GM18868 (cell line): Measurements from ENCODE around the gene GJE1.
"Not testable (repeated sequence)": the region's sequence is repeated elsewhere in the genome, so short reads cannot be mapped to it uniquely, and the experiment has no call there.

Source experiments
- ATAC-seq: cut with Tn5 transposase; IDR thresholded peaks from one replicate; pipeline ENCODE4 v1.9.1; 2021; ENCODE audit warnings: mild to moderate bottlenecking, moderate library complexity; ENCODE audit not compliant: unreplicated experiment

Gene GJE1

GRCh38 chr6:142132625-142133024, at the start of gene GJE1:
Gene GJE1 (plus strand): TSS chr6:142132925. CDS start chr6:142133159, 234 bp downstream.
- ATAC-seq: no peak

GRCh38 chr6:142087950-142088857, 44.5 kb upstream of the GJE1 start:
- no peak for ATAC-seq

- ATAC-seq: no peak
Measured at GRCh38 chr6:142088858-142089216, 43.9 kb upstream of the GJE1 start.

GRCh38 chr6:142104820-142105219, 27.9 kb upstream of the GJE1 start:
- not testable (repeated sequence) for ATAC-seq

GRCh38 chr6:142110820-142111219, 21.9 kb upstream of the GJE1 start:
- not testable (repeated sequence) for ATAC-seq

- peak; percentile 68 for ATAC-seq
Measured at GRCh38 chr6:142112451-142113061, 20.2 kb upstream of the GJE1 start.

- ATAC-seq: no peak
Measured at GRCh38 chr6:142117366-142117765, 15.4 kb upstream of the GJE1 start.

GRCh38 chr6:142118328-142118727, 14.4 kb upstream of the GJE1 start:
- no peak for ATAC-seq

GRCh38 chr6:142118925-142119324, 13.8 kb upstream of the GJE1 start:
- no peak for ATAC-seq

- ATAC-seq: no peak
Measured at GRCh38 chr6:142121342-142121741, 11.4 kb upstream of the GJE1 start.

- ATAC-seq: no peak
Measured at GRCh38 chr6:142130814-142131213, 1.9 kb upstream of the GJE1 start.

GRCh38 chr6:142138876-142139275, 6.2 kb downstream of the GJE1 start:
- ATAC-seq: no peak

GRCh38 chr6:142141531-142141930, 8.8 kb downstream of the GJE1 start:
- ATAC-seq: not testable (repeated sequence)

GRCh38 chr6:142146828-142147662, 14.3 kb downstream of the GJE1 start, which contains the start of the genes NMBR and VTA1:
Gene NMBR (minus strand): TSS chr6:142147122. CDS start chr6:142088658, 58,464 bp downstream.
Gene VTA1 (plus strand): TSS chr6:142147263. CDS start chr6:142147288, 25 bp downstream.
- ATAC-seq: peak; percentile 99

GRCh38 chr6:142152746-142153145, 20.0 kb downstream of the GJE1 start:
- ATAC-seq: no peak

GRCh38 chr6:142153196-142153595, 20.5 kb downstream of the GJE1 start:
- no peak for ATAC-seq

- no peak for ATAC-seq
Measured at GRCh38 chr6:142154336-142154735, 21.6 kb downstream of the GJE1 start.

GRCh38 chr6:142155091-142155490, 22.4 kb downstream of the GJE1 start:
- ATAC-seq: no peak

- peak; percentile 58 for ATAC-seq
Measured at GRCh38 chr6:142155895-142156757, 23.4 kb downstream of the GJE1 start.

- not testable (repeated sequence) for ATAC-seq
Measured at GRCh38 chr6:142156758-142157068, 24.0 kb downstream of the GJE1 start.
